ENCODE measurements around the gene MTA2. TPM values are rescaled to one million over a fixed set of nuclear protein-coding genes. Genes with fewer than 3 reads are reported as not detected.
"Not testable (repeated sequence)": the region's sequence is repeated elsewhere in the genome, so short reads cannot be mapped to it uniquely, and the experiment has no call there.

Gene MTA2
- total and polyA plus RNA-seq, 10 of the 15 experiments (the other 5 are each of a cell fraction or from before 2014, with no cell fraction given), result 6.7 to 201 (median 113) TPM

DNA sequence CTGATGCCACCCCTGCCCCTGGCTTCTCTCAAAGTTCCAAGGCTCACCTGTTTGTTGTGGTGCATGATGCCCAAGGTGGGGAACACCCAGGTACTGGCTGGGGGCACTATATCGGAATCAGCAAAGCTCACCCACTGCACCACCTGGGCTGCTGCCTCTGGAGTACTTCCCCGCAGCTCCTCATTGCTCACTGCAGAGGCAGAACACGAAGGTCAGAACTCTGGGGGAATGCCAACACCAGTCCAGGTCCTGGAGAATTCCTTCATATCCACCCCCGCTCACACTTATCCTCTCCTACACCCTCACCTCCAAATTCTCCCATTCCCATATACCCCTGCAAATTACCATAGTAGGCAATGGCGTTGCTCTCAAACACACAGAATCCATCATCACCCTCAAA is 30.2 kb downstream of the MTA2 start:
- Histone ChIP-seq H3K79me2 (ENCODE audit: control insufficient read depth, insufficient read depth, low read length) (peaks cover 70% of the 10 kb centered on the region), H3K4me2 (ENCODE audit: control insufficient read depth, insufficient read depth) (peak overlapping the region; percentile 80), H3K9ac (ENCODE audit: control insufficient read depth, insufficient read depth, low read length) (peak overlapping the region; percentile 98), H3K36me3 (ENCODE audit: control insufficient read depth in 2 of 2, insufficient read depth in 2 of 2, low read length in 1 of 2) (peaks cover 12 to 39% of the 10 kb centered on the region in 2 experiments), H3K4me1 (ENCODE audit: control insufficient read depth, insufficient read depth, low read length) (peaks cover 27% of the 10 kb centered on the region), H3K4me3 (peak overlapping the region; percentile 99; the same call in 1 of the 2 replicates)
- WGBS (ENCODE audit: insufficient coverage, insufficient replicate concordance, low lambda C conversion rate, missing lambda C conversion rate), result 97% methylated on average over 5 of the region's 5 CpGs
- H4K20me1 ChIP-seq (ENCODE audit: control insufficient read depth, insufficient read depth); H3K27me3 ChIP-seq (replicated peaks in 1 of 2; ENCODE audit: control insufficient read depth in 2 of 2, insufficient read depth in 2 of 2, low read length in 1 of 2); intact Hi-C loops (cut with micrococcal nuclease; ENCODE audit: unreplicated experiment); H3K9me3 ChIP-seq (replicated peaks; ENCODE audit: control insufficient read depth, insufficient read depth, low read length); FAIRE-seq; BruUV-seq (replicated peaks); H3K27ac ChIP-seq (ENCODE audit: control insufficient read depth, insufficient read depth); H2AFZ ChIP-seq (ENCODE audit: control insufficient read depth, low read depth, low read length); ATAC-seq; DNase-seq (ENCODE audit: low read depth, low spot score); in situ Hi-C loops (cut with MboI): not testable (repeated sequence)
- ChIA-PET RAD21 (ENCODE audit: unreplicated experiment) (interaction anchor here (0.5 to 3.3 kb wide), 6 partner anchors 10 to 147 kb away, joined by 3 to 14 read pairs (median 6); partner anchors contain the start of gene TUT1), POLR2A (interaction anchor here (4.7 to 5.0 kb wide), 2 partner anchors 12 to 20 kb away, joined by 29 to 37 read pairs; partner anchors contain the start of gene TUT1), CTCF (interaction anchor here (3.1 to 4.4 kb wide), 2 partner anchors 13 to 29 kb away, joined by 18 to 56 read pairs; no protein-coding TSS in a partner anchor), SMC1A (ENCODE audit: uncharacterized antibody, unreplicated experiment) (interaction anchor here (1.2 to 2.9 kb wide), 2 partner anchors 11 to 14 kb away, joined by 3 to 15 read pairs; no protein-coding TSS in a partner anchor)

DNA sequence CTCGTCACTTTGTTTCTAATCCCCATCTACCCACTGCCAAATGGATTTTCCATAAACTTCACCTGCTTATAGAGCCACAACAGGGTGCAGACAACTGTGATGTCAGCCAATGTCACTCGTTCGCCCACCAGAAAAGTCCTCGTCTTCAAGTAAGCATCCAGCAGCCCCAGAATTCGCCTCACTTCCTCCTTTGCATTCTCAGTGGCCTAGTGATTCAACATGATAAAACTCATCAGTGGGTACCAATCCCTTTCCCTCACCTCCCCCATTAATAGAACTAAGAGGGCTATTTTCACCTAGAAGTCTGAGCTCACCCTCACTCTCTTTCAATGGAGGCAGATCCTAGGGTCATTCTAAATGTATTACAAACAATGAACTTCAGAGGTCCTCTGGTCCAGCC is 30.8 kb downstream of the MTA2 start:
- RAD21 ChIA-PET (ENCODE audit: unreplicated experiment), result interaction anchor here (0.5 to 3.3 kb wide), 6 partner anchors 9 to 146 kb away, joined by 3 to 14 read pairs (median 6); partner anchors contain the start of gene TUT1
- H3K27me3 ChIP-seq (replicated peaks in 1 of 2; ENCODE audit: control insufficient read depth in 2 of 2, insufficient read depth in 2 of 2, low read length in 1 of 2); H3K9me3 ChIP-seq (replicated peaks; ENCODE audit: control insufficient read depth, insufficient read depth, low read length); ATAC-seq; H4K20me1 ChIP-seq (ENCODE audit: control insufficient read depth, insufficient read depth); H3K27ac ChIP-seq (ENCODE audit: control insufficient read depth, insufficient read depth); intact Hi-C loops (cut with micrococcal nuclease; ENCODE audit: unreplicated experiment); BruUV-seq (replicated peaks); in situ Hi-C loops (cut with MboI); DNase-seq (ENCODE audit: low read depth, low spot score); H2AFZ ChIP-seq (ENCODE audit: control insufficient read depth, low read depth, low read length): not testable (repeated sequence)
- TF ChIP-seq ATF7 (IDR thresholded peaks at IDR 0.05; ENCODE audit: low read depth) (peak; percentile 12; the same call in 1 of the 2 replicates), SPI1 (IDR thresholded peaks at IDR 0.05; ENCODE audit: borderline replicate concordance, insufficient read depth, low read depth, low read length) (peak; percentile 55; the same call in 1 of the 2 replicates)
- POLR2A ChIA-PET, result interaction anchor here (1.0 to 4.7 kb wide), 2 partner anchors 12 to 18 kb away, joined by 3 to 29 read pairs; no protein-coding TSS in a partner anchor
- WGBS (ENCODE audit: insufficient coverage, insufficient replicate concordance, low lambda C conversion rate, missing lambda C conversion rate), result 72% methylated on average over 5 of the region's 5 CpGs
- peaks cover 75% of the 10 kb centered on the region for H3K79me2 ChIP-seq (ENCODE audit: control insufficient read depth, insufficient read depth, low read length)
- H3K4me1 ChIP-seq (ENCODE audit: control insufficient read depth, insufficient read depth, low read length), result peaks cover 27% of the 10 kb centered on the region
- H3K4me2 ChIP-seq (ENCODE audit: control insufficient read depth, insufficient read depth), result peak overlapping the region; percentile 80
- CTCF ChIA-PET, result interaction anchor here (3.1 to 4.4 kb wide), 2 partner anchors 13 to 28 kb away, joined by 18 to 56 read pairs; no protein-coding TSS in a partner anchor
- FAIRE-seq, result peak; percentile 92
- 0 out of 2 replicates have a peak overlapping the region, but pooled peaks have one; percentile 99 for H3K4me3 ChIP-seq
- peaks cover 13 to 39% of the 10 kb centered on the region in 2 experiments for H3K36me3 ChIP-seq (ENCODE audit: control insufficient read depth in 2 of 2, insufficient read depth in 2 of 2, low read length in 1 of 2)
- peak overlapping the region; percentile 4; the same call in 1 of the 2 replicates for H3K9ac ChIP-seq (ENCODE audit: control insufficient read depth, insufficient read depth, low read length)
- SMC1A ChIA-PET (ENCODE audit: uncharacterized antibody, unreplicated experiment), result interaction anchor here (1.1 to 2.9 kb wide), 4 partner anchors 11 to 94 kb away, joined by 3 to 15 read pairs (median 7); partner anchors contain the start of genes C11orf98 and CSKMT

All from GM12878 (cell line).